Measurements from ENCODE around the gene YKT6.

YKT6 gene

DNA sequence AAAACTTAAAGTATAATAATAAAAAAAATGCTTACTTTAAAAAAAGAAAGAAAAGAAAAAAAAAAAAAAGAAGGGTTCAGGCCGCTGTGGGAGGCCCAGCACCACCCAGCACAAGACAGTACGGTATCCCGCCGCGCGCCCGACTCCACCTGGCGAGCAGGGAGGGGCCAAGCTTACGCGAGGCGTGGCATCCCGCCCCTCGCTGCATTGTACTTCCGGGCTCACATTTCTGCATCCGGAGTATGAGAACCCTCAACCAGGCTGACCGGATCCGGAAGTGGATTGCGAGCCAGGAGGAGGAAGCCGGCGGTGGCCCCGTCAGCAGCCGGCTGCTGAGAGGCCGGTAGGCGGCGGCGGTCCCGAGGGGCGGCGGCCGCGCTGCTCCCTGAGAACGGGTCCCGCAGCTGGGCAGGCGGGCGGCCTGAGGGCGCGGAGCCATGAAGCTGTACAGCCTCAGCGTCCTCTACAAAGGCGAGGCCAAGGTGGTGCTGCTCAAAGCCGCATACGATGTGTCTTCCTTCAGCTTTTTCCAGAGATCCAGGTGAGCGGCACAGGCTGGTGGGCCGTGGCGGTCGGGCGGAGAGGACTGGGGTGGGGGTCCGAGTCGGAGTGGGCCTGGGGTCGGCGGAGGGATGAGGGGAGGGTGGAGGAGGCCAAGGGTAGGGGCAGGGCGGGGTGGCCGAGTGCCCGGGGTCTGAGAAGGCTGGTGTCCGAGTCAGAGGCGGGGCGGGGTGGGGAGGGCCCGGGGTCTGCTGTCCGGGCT, at the start of gene YKT6:
Gene YKT6 (plus strand): TSS at position 280 of the 763 bp plus-strand sequence. CDS start 158 bp downstream, at position 438.
- peak; percentile 43 for TF ChIP-seq CTCF (IDR thresholded peaks at IDR 0.05)

- TF ChIP-seq CTCF (IDR thresholded peaks at IDR 0.05) = no peak
Observed at GRCh38 chr7:44151956-44152355, 48.8 kb upstream of the YKT6 start.

DNA sequence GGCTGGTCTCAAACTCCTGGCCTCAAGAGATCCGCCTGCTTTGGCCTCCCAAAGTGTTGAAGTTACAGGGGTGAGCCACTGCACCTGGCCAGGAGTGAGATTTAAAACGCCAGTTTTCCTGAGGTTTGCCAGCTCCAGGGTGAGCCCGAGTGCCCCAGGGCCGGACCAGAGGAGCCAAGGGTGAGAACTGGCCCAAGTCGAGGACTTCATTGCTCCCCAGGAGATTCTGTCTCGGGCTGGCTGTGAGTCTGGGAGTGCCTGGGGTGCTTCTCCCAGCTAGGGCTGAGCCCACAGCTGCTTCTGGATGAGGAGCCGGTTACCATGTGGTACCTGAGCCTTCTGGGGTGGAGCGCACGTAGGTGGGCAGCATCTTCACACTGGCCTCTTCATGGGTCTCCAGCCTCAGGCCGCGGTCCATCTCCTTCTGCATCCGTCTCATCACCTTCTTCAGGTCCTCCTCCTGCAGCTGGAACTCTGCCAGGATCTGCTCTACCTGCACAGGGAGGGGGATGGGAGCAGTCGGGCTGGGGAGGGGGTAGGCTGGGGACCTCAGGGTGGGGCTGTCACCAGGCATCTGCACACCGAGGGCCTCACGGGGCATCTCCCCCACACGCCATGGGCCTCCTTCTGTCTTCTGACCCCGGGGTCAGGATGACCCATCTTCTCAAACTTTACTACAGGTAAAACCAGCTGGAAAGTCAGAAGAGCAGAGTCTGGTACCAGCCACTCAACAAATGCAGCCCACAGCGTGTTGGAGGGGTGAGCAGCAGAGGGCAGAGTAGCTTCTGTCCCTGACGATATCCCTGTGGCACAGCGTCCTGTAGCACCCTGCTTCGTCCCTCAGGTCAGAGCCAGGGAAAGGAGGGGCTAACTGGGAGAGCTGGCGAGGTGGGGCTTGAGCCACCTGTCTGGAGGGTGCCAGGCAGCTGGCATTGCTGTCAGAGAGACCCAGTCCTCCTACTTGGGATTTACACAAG, 47.5 kb upstream of the YKT6 start:
- TF ChIP-seq CTCF (IDR thresholded peaks at IDR 0.05) = no peak

DNA sequence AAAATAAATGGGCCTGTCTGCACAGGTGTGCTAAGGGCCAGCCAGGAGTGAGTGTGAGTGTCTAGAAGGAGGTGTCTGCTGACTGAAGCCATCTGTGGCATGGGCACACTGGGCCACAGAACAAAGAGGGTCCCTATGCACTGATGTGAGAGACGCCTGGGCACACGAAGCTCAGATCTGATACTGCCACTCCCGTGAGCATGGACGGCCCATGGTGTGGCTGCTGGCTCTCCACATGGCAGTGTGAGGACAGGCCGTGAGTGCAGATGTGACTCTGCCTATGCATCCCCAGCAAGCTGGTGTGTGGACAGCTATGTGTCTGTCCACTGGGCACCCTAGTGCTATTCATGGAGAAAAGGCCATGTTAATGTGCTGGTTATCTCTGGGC, 46.8 kb upstream of the YKT6 start:
- TF ChIP-seq CTCF (IDR thresholded peaks at IDR 0.05) = no peak

DNA sequence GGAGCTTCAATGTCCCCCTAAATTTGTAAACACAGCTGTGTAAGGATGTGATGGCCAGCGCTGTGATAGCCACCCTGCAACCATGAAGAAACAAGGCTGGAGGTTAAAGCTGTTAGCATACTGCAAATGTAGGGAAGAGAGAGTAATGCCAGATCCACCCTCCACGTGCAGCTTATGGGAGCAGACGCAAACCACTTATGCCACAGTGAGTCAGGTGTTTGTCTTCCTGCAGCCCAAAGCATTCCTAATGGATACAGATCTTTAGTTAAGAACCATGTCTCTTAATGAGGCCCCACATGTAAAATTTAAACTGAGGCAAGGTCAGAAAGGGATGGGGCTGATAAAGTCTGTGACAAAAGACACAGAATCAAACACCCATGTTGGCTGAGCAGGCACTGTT, 46.1 kb upstream of the YKT6 start:
- TF ChIP-seq CTCF (IDR thresholded peaks at IDR 0.05) = no peak

DNA sequence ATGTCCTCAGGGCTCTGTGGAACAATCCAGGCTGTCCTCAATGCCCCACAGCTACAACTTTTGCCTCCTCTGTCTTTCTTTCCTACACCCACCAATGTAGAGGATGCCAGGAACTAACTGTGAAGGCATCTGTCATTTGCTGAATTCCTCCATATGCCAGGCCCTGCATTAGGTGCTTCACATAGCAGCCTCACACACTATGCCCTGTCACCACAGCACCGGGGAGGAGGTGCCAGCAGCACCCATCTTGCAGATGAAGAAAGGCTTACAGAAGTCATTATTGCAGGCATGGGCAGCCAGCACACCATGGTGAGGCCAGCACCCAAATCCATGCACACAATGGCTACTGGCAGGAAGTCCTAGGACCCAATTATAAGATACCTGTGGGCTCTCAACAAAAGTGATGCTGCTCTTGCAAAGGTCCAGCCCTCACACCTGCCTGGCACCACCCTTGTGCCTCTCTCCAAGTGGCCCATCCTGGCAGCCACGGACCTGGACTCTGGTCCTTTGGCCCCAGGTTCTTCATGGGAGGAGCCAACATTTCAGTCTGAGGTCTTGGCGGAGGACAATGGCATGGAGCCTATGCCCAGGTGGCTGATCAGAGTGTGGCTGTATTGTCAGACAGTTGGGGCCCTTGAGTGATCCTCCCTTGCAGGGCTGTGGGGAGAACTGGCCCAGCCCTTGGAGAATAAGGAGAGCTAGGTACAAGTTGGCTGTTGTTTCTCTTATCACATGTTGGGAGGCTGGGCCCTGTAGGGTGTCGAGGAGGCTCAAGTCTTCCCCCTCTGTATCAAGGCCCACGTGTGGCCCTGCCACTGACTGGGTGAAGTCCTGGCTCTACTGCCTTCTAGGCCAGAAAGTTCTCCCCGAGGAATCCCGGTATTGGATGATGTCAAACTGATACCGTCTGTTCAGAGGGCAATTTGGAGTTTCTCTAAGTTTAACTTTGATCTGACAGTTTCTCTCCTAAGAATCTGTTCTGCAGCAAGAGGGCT, 45.3 kb upstream of the YKT6 start:
- no peak for TF ChIP-seq CTCF (IDR thresholded peaks at IDR 0.05)
